Measurements from ENCODE around the gene RPL13.
A peak's percentile ranks its signal among the peaks of the same experiment; 100 is the strongest.

RPL13 gene

DNA sequence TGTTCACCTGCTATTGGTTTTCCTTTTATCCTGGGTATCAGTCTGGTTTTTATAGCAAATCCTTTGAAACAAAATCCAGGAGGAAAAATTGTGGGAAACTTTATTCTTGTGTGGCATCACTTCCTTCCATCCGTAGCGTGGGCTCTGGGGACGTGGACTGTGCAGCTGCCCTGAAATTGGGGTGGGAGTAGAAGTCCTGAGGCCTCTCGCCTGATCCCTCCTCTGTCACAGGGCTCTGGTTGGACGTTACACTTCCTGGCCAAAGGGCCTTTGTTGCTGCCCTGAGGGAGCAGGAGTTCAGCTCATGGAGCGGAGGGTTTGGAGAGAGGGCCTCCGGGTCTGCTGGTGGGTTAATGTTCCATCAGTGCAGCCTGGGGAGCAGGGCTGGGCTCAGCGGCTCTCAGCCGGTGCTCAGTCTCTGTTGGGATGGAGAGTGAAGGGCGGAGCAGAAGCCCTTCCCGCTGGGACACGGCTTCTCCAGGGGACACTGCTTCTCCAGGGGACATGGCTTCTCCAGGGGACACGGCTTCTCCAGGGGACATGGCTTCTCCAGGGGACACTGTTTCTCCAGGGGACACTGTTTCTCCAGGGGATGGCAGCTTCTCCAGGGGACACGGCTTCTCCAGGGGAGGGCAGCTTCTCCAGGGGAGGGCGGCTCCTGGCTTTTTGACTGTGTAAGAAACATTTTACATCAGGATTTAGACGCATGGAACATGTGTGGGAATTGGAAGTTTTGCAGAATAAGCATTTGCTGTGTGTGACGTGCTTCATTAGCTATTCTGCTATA lies 15.2 kb upstream of the RPL13 start:
- DNase-seq (ENCODE audit: low read depth in 3 of 3, low spot score in 1 of 3): no peak

DNA sequence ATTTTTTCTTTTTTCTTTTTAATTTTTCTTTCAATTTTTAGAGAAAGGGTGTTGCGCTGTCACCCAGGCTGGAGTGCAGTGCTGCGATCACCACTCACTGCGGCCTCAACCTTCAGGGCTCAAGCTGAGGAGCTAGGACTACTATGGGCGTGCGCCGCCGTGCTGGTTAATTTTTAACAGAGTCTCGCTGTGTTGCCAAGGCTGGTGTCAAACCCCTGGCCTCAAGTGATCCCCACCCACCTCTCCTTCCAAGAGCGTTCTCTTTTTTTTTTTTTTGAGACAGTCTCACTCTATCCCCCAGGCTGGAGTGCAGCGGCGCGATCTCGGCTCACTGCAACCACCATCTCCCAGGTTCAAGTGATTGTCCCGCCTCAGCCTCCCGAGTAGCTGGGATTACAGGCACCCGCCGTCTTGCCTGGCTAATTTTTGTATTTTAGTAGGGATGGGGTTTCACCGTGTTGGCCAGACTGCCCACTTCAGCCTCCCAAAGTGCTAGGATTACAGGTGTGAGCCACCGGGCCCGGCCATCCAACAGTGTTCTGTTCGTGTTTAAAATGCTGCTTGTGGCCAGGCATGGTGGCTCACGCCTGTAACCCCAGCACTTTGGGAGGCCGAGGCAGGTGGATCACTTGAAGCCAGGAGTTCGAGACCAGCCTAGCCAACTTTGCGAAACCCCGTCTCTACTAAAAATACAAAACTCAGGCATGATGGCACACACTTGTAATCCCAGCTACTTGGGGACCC lies 14.5 kb upstream of the RPL13 start:
- DNase-seq (ENCODE audit: low read depth in 3 of 3, low spot score in 1 of 3): no peak

DNA sequence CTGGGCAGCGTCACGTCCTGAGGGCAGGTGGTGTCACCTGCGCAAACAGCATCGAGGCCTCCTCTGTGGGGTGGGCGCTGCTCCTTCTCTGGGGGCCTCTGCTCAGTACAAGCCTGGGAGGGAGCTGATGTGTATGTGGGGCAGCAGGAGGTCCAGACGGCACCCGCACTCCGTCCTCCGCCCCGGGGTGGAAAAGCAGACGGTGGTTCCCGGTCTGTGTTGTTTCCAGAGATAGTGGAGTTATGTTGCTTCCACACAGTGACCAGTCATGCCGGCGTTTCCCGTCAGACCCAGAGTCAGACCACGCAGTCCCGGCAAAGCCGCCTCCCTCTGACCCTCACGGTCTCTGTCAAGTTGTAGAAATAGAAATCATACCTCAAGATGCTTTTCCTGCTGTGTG lies 13.7 kb upstream of the RPL13 start:
- no peak for DNase-seq (ENCODE audit: low read depth in 3 of 3, low spot score in 1 of 3)

DNA sequence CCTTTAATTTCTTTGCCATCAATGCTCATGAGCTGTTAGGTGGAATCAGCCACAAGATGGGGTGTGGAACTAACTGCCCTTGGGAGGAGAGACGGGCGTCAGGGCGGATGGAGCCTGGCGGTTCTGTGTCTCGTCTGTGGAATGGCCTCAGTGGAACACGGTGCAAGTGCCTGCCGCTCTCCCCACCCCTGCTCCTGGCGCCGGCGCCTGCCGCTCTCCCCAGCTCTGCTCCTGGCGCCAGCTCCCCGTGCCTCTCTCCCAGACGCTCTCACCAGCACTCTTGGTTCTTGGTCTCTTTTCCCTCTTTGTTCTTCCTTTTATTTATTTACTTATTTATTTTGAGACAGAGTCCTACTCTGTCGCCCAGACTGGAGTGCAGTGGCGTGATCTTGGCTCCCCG lies 13.2 kb upstream of the RPL13 start:
- DNase-seq (ENCODE audit: low read depth in 3 of 3, low spot score in 1 of 3): no peak

DNA sequence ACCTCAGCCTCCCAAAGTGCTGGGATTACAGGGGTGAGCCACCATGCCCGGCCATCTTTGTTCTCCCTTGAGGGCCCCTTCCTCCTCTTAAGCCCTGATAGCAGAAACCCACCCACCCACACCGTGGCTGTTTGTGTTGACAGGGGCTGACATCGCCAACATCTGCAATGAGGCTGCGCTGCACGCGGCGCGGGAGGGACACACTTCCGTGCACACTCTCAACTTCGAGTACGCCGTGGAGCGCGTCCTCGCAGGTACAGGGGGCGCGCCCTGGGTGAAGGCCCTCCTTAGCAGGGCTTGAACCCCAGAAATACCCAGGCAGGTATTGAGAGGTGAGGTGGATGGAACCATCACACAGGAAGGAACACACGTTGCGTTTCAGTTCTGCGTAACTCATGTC lies 12.6 kb upstream of the RPL13 start:
- DNase-seq (ENCODE audit: low read depth in 3 of 3, low spot score in 1 of 3): no peak

DNA sequence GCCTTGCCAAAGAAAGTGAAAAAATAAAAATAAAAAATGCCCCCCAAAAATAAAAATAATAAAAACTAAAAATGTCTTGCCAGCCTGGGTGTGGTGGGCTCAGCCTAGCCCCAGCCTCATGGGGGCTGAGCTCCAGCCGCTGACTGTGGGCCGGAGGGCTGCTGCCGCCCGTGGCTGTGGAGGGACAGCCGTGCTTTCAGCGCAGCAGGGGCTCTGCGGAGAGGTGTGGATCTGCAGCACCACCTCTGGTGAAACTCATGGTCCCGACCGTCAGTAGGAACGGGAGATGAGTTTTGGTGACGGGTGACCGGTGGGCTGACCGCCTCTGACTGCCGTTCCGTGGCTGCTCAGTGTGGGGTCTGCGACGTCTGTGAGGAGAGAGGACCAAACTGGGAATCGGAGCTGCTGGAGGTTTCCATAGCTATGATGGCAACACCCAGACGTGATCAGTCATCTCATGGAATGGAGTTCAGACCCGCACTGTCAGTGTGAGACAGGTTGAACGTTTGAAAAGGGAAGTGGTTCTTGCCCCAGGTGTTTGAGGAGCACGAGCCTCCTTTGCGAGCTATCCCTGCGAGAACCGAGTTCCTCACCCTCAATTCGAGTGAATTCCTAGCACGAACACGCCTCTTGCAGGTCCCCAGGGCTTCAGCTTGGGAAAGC lies 12.0 kb upstream of the RPL13 start:
- no peak for DNase-seq (ENCODE audit: low read depth in 3 of 3, low spot score in 1 of 3)

DNA sequence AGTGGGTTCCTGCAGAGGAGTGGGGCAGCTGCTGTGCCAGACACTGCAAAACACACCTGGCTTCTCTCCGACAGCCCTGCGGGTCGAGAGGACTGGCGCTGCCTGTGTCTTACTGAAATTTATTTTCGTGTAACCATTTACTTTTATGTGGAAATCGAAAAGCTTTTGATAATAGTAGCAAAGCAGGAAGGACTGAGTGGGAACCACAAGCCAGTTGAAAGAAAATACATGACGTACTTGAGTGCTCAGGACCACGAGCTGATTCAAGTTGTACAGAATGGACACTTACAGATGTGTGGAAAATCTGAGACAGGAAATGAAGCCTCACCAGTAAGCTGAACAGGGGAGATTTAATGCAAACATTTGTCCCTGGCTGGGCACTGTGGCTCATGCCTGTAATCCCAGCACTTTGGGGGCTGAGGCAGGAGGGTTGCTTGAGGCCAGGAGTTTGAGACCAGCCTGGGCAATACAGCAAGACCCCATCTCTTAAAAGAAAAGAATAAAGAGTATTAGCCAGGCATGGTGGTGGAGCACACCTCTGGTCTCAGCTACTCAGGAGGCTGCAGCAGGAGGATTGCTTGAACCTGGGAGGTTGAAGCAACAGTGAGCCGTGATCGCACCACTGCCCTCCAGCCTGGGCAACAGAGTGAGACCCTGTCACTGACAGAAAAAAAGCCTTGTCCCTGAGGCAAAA lies 11.3 kb upstream of the RPL13 start:
- no peak for DNase-seq (ENCODE audit: low read depth in 3 of 3, low spot score in 1 of 3)

DNA sequence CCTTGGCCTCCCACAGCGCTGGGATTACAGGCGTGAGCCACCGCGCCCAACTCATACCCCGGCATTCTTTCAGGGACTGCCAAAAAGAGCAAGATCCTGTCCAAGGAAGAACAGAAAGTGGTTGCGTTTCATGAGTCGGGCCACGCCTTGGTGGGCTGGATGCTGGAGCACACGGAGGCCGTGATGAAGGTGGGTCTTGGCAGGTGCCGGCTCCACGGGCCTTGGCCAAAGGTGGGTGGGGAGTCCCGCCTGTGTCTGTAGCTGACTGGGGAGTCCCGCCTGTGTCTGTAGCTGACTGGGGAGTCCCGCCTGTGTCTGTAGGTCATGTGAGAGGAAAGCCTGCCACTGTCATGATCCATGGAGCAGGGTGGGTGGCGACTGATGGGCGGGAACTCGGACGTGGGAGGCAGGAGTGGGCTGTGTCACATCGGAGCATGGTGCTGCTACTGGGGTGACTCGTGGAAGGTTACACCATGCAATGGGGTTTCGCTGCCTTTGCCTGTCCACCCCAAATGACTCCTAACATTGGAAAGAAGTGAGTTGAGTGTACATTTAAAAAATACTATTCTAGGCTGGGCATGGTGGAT lies 10.0 kb upstream of the RPL13 start:
- DNase-seq (ENCODE audit: low read depth in 3 of 3, low spot score in 1 of 3): no peak

DNA sequence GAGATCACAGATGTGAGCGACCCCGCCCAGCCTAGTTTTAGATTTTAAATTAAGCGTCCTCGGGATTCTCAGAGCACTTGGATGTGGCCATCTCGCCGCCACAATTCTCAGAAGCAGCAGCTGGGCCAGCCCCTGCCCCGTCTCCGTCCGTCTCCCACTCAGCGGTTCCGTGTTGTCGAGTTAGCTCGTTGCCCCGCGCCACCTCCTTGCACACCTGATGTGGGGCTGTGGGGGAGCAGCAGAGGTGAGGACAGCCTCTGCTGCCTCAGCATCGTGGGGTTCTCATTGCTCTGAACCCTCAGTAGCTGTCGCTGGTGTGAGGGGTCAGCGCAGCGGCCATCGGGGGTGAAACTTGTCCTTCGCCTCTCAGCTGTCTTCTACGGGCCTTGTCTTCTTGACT lies 8.2 kb upstream of the RPL13 start:
- DNase-seq (ENCODE audit: low read depth in 3 of 3, low spot score in 1 of 3): no peak

DNA sequence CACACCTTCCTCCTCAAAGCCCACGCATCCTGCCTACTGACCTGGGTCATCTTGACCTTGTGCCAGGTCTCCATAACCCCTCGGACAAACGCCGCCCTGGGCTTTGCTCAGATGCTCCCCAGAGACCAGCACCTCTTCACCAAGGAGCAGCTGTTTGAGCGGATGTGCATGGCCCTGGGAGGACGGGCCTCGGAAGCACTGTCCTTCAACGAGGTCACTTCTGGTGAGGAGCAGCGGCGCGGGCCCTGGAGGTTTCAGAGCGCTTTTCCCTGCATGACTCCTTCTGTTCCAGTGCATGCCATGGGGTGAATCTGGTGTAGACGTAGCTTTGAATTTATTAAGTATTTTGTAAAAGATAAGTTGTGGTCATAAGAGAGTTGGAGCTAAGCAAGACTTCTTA lies 7.6 kb upstream of the RPL13 start:
- DNase-seq (ENCODE audit: low read depth in 3 of 3, low spot score in 1 of 3): no peak

DNA sequence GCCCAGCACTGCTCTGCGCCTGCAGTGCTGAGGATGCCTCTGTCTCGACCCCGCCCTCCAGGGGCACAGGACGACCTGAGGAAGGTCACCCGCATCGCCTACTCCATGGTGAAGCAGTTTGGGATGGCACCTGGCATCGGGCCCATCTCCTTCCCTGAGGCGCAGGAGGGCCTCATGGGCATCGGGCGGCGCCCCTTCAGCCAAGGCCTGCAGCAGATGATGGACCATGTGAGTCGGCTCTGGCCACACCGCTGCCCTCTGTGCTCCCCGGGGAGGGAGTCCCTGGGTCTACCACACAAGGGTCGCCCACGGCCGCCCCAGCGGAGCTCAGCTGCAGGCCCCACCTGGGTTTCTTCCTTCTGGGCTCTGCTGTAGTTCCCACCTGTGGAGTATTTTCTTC lies 6.7 kb upstream of the RPL13 start:
- no peak for DNase-seq (ENCODE audit: low read depth in 3 of 3, low spot score in 1 of 3)

DNA sequence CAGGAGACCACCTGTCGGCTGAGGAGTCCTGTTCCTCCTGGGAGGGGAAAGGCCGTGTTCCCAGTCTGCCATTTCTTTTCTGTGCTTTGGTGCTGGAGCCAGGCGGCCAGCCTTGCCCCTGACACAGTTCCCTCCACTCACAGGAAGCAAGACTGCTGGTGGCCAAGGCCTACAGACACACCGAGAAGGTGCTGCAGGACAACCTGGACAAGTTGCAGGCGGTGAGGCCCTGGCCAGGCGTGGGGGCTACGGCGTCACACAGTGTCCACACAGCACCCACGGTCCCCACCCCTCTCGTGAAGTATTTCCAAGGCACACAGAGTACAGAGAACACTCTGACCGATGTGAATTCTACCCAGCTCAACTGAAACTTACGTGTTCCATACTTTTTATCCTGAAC lies 6.1 kb upstream of the RPL13 start:
- no peak for DNase-seq (ENCODE audit: low read depth in 3 of 3, low spot score in 1 of 3)

DNA sequence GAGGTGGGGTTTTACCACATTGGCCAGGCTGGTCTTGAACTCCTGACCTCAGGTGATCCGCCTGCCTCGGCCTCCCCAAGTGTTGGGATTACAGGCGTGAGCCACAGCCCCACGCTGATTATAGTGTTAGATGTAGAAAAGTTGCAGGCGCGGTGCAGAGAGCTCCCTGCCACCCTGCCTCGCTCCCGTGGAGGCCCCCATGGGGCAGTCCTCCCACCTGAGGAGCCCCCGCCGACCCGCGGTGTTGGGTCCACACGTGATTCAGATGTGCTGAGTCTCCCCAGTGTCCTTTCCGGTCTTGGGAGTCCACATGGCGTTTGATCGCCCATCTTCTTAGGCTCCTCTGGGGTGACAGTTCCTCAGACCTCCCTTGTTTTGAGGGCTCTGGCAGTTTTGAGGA lies 5.2 kb upstream of the RPL13 start:
- DNase-seq (ENCODE audit: low read depth in 3 of 3, low spot score in 1 of 3): no peak

DNA sequence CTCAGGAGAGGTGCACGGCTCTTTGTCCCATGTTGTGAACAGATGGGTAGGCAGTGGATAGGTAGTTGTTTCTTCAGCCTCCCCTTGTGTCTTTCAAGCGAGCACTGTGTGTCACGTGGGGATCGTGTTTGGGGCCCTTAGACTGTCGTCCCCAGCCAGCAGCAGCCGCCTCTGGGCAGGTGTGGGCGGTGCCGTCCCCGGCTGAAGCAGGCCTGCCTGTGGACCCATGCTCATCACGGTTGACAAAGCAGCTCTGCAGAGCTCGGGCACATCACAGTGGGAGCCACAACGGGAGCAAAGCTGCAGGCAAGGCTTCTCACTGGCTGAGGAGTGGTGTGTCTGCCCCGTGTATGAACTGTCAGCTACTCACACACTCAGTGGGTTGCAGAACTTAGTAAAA lies 4.7 kb upstream of the RPL13 start:
- no peak for DNase-seq (ENCODE audit: low read depth in 3 of 3, low spot score in 1 of 3)

DNA sequence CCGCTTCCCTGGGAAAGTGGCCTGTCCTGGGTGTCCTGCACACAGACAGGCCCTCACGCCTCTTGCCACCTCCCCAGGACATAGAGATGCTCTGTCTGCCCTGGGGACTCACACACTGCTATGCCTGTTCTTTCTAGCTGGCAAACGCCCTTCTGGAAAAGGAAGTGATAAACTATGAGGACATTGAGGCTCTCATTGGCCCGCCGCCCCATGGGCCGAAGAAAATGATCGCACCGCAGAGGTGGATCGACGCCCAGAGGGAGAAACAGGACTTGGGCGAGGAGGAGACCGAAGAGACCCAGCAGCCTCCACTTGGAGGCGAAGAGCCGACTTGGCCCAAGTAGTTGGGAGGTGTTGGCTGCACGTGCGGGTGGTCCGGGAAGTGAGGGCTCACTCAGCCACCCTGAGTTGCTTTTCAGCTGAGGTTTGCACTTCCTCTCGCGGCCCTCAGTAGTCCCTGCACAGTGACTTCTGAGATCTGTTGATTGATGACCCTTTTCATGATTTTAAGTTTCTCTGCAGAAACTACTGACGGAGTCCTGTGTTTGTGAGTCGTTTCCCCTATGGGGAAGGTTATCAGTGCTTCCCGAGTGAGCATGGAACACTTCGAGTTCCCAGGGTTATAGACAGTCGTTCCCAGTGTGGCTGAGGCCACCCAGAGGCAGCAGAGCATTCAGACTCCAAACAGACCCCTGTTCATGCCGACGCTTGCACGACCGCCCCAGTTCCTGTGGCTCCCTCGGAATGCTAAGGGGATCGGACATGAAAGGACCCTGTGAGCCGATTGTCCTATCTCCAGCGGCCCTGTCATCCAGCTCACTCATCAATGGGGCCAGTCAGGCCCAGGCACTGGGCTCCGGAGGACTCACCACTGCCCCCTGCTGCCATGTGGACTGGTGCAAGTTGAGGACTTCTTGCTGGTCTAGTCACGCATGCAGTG lies 3.5 kb upstream of the RPL13 start:
- peak; percentile 41 to 78 (median 57) for DNase-seq (ENCODE audit: low read depth in 3 of 3, low spot score in 1 of 3)

DNA sequence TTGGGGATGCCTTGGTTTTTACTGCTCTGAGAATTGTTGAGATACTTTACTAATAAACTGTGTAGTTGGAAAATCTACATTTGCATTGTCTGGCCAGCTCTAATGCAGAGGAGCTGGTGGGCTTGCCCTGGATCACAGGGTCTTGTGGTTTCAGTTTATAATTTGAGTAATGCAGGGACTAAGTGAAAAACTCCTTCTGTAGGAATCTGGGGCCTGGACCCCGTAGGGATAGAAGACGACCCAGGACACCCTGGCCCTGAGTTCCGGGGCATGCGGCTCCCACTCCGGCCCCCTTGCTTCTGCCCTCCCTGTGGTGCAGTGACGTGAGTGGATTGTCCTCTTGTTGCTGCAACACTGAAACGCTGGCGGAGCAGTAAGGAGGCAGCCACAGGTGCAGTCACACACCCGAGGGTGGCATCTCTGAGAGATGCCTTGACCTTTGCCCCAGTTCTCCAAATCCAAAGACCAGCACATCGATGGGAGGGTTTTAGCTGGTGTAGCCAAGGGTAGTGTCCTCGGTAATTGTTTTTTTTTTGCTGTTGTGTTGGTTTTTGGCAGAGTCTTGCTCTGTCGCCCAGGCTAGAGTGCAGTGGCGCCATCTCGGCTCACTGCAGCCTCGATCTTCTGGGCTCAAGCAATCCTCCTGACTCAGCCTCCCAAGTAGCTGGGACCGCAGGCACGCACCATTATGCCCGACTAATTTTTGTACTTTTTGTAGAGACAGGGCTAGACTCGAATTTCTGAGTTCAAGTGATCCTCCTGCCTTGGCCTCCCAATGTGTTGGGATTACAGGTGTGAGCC lies 2.6 kb upstream of the RPL13 start:
- no peak for DNase-seq (ENCODE audit: low read depth in 3 of 3, low spot score in 1 of 3)

DNA sequence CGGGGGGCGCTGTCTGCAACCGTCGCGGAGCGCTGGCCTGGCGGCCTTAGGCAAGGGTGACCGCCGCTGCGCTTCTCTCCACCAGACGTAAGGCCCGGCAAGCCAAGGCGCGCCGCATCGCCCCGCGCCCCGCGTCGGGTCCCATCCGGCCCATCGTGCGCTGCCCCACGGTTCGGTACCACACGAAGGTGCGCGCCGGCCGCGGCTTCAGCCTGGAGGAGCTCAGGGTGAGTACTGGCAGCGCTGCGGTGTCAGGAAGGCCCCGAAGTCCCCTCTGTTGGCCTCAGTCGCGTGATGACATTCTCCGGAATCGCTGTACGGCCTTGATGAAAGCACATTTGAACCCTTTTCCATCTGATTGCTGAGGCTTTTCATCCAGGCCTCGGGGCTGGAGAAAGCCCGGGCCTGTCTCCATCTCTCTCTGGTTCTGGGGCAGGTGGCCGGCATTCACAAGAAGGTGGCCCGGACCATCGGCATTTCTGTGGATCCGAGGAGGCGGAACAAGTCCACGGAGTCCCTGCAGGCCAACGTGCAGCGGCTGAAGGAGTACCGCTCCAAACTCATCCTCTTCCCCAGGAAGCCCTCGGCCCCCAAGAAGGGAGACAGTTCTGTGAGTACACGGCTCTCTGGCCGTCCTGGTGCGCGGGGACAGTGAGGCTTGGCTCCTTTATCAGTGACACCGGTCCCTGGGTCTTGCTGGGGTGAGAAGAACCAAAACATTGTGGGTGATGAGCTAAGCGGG lies 831 bp downstream of the RPL13 start:
- peak in 1 of 3 donors; percentile 18 for DNase-seq (ENCODE audit: low read depth in 3 of 3, low spot score in 1 of 3)

DNA sequence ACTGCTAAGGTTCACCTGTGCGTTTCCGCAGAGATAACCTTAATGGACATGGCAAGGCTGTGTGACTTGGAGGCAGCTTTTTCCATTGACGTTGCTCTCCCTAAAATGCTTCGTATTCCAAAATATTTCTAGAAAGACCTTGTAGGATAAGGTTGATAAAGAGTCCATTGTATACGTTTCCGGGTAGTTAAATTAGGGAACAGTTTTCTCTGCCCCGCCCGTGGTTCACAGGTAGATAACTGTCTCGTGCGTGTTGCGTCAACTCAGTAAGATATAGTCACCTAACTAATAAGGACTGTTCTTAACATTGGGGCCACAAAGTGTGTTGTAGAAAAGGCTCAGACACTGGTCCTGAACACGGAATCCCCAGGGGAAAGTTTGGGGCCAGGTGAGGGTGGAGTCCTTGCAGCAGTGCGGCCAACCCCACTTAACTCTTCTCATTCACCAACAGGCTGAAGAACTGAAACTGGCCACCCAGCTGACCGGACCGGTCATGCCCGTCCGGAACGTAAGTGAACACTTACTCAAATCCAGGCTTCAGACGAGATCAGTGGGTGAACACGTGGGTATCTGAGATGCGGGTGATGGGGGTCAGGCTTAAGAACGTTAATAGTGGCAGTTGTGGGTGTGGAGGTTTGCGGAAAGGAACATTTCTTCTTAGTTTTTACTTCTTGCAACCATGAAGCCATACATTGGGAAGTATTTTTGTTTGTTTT lies 1.6 kb downstream of the RPL13 start:
- no peak for DNase-seq (ENCODE audit: low read depth in 3 of 3, low spot score in 1 of 3)

Data from stimulated activated CD4-positive, alpha-beta T cell treated with anti-CD3 and anti-CD28 coated beads, TNF-alpha, amount 100 ng/mL, for 1 hour (primary cell).